ENCODE data around the gene ZNF483.
A peak's percentile ranks its signal among the peaks of the same experiment; 100 is the strongest.
"Not testable (repeated sequence)": the region's sequence is repeated elsewhere in the genome, so short reads cannot be mapped to it uniquely, and the experiment has no call there.

Gene ZNF483

DNA sequence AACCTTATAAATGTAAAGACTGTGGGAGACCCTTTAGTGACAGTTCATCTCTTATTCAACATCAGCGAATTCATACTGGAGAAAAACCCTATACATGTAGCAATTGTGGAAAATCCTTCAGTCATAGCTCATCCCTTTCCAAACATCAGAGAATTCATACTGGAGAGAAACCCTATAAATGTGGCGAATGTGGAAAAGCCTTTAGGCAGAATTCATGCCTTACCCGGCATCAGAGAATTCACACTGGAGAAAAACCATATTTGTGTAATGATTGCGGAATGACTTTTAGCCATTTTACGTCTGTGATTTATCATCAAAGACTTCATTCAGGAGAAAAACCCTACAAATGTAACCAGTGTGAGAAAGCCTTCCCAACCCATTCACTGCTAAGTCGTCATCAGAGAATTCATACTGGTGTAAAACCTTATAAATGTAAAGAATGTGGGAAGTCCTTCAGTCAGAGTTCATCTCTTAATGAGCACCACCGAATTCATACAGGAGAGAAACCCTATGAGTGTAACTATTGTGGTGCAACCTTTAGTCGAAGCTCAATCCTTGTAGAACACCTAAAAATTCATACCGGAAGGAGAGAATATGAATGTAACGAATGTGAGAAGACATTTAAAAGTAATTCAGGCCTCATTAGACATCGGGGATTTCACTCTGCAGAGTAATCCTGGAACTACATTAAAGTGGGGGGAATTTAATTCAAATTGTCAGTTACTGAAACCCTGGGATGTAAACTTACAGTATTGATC is 17.7 kb downstream of the ZNF483 start:
- no peak for DNase-seq (ENCODE audit: low read depth in 2 of 2)

DNA sequence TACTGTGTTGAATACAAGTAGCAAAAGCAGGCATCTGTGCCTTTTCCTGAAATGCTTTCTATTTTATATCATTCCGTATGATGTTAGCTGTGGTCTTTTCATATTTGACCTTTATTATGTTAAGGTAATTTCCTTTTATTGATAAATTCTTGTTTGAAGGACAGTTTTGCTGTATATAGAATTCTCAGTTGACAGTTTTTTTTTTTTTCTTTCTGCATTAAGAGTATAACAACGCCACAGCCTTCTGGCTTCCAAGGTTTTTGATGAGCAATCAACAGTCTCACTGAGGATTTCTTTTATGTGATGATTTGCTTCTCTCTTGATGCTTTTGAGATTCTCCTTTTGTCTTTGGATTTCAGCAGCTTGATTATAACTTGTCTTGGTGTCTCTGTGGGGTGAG is 23.6 kb downstream of the ZNF483 start:
- DNase-seq (ENCODE audit: low read depth in 2 of 2) = no peak

DNA sequence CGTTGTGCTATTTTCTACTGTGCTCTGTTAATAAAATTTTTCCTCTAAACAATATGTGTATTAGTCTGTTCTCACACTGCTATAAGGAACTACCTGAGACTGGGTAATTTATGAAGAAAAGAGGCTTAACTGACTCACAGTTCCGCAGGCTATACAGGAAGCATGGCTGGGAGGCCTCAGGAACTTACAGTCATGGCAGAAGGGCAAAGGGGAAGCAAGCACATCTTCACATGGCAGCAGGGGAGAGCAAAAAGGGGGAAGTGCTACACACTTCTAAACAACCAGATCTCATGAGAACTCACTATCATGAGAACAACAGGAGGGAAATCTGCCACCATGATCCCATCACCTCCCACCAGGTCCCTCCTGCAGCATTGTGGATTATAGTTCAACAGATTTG is 30.4 kb downstream of the ZNF483 start:
- DNase-seq (ENCODE audit: low read depth in 2 of 2) = not testable (repeated sequence)

DNA sequence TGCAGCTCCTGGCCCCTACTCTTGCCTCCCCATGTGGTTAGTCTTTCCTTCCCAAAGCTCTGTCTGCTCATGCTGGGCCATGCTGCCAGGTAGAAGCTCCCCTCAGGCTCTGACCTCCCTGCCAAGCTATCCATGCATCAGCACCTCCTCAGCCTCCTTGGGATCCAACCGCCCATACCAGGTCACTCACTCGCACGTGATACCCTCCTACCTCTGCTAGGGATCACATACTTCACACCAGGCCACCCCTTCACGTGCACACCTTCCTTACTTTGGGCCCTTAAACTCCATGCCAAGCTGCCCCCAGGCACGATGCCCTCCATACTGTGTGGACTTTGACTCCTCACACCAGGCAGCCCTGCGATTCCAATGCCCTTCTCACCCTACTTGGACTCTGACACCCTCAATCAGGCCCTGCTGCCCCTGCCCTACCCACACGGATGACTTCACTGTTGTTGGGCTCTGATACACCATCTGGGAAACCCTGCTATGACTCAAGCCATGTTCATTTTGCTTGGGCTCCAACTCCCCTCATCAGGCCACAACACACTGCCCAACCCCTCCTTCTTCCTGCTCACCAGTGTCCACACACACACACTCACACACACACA is 34.1 kb downstream of the ZNF483 start:
- DNase-seq (ENCODE audit: low read depth in 2 of 2) = no peak

DNA sequence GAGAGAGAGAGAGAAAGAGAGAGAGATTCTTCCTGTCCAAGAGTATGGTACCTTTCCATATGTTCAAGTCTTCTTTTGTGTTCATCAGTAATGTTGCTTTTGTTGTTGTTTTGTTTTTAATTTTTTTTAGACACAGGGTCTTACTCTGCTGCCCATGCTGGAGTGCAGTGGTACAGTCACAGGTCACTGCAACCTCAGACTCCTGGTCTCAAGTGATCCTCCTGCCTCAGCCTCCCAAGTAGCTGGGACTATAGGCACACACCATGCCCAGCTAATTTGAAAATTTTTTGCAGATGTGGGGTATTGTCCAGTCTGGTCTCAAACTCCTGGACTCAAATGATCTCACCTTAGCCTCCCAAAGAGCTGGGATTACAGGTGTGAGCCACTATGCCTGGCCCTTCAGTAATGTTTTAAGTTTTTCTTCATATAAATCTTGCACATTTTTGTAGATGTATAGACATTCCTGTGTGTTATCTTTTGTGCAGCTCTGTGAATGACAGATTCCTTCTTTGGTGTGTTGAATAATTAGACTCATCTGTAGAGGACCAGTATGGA is 36.3 kb downstream of the ZNF483 start:
- DNase-seq (ENCODE audit: low read depth in 2 of 2) = no peak

DNA sequence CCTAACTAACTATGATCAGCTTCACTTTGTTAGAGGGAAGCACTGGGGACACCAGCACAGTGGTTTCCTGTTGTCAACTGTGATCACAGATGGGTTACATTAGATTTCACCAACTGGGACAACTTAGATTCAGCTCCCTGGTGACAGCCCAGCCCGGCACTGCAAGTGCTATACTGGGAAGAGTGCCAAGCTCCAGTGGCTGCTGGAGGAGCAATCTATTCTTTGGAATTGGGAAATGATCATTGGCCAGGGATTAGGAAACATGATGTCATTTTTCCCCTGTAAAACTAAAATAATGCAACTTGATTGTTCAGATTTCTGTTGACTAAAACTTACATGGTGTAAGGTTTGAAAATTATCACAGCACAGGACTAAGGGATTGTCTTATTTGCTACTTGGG is 41.3 kb downstream of the ZNF483 start:
- no peak for DNase-seq (ENCODE audit: low read depth in 2 of 2)

DNA sequence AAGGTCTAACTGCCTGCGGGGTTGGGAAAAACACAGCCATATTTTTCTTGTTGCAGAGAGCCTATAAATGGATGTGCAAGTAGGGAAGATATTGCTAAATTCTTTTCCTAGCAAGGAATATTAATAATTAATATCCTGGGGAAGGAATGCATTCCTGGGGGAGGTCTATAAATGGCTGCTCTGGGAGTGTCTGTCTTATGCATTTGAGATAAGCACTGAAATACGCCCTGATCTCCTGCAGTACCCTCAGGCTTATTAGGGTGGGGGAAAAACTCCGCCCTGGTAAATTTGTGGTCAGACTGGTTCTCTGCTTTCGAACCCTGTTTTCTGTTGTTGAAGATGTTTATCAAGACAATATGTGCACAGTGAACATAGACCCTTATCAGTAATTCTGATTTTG is 43.1 kb downstream of the ZNF483 start:
- not testable (repeated sequence) for DNase-seq (ENCODE audit: low read depth in 2 of 2)

DNA sequence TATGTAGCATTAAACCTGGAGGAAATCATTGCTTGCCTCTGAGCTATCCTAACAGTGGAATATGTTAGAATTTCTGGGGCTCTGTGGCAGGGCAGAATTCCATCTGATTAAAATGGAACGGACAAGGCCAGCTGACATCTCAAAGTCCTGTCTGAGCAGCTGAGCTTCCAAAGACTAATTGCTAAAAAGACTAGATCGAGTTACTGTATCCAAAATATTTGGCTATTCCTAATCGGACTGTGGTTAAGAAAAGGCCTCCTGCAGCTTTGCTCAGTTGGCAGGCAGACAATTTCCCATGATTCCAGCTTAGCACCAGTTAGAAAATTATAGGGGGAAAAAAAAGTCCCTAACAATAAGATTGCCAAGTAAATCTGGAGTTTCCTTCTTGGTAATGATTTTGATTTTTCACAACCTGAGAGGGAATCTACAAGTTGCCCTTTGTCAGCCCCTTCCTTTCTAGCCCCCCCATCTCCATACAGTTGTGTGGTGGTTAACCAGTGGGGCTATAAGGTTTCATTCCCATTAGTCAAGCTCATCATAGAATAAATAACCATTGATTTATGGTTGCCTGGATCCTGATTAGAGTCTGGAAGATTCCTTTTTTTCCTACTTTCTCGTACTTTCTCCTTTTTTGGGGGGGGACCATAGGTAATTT is 48.1 kb downstream of the ZNF483 start:
- no peak for DNase-seq (ENCODE audit: low read depth in 2 of 2)

DNA sequence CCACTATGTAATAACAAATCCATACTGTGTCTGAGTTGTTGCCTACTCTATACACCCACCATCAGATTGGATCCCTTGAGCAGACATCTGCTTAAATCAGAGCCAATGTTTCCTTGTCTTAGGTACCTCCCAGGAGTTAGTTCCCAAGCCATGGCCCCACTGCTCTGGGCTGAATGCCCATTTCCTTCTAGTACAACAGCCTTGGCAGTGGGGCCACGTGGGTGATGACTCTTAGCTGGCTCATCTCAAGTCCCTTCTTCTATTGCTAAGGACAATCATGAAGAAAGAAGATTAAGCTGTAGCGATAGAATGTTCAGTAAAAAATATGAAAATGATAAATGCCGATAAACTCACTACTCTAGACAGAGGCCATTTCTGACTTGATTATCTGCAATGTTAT is 57.9 kb downstream of the ZNF483 start:
- no peak for DNase-seq (ENCODE audit: low read depth in 2 of 2)

DNA sequence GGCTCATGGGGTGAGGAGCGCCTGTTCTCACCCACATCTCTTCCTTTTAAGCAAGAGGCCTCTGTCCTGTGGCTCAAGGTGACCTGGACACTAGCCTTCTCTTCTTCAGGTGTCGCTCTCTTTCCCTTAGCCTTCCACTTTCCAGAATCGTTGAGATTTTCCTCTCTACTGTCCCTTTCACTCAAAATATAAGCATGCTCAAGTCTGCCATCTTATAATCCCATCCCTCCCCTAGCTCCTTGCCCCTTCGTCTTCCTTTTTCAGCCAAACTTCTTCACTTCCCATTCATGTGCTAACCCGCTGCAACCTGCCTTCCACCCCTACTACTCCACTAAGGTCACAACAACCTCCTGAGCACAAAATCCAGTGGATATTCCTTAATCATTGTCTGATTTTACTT is 61.4 kb downstream of the ZNF483 start:
- DNase-seq (ENCODE audit: low read depth in 2 of 2) = no peak

DNA sequence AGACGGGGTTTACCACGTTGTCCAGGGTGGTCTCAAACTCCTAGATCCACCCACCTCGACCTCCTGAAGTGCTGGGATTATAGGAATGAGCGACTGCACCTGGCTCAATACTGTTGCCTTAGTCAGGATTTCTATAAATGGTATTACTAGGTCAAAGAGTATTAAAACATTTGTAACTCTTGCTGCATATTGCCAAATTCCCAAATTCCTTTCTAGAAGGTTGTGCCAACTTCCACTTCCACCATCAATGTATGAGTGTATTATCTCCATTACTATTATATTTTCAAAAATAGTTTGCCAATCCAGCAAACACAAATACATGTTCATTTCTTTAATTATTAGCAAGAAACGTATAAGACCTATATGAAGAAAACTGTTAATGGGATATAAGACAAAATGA is 63.9 kb downstream of the ZNF483 start:
- no peak for DNase-seq (ENCODE audit: low read depth in 2 of 2)

DNA sequence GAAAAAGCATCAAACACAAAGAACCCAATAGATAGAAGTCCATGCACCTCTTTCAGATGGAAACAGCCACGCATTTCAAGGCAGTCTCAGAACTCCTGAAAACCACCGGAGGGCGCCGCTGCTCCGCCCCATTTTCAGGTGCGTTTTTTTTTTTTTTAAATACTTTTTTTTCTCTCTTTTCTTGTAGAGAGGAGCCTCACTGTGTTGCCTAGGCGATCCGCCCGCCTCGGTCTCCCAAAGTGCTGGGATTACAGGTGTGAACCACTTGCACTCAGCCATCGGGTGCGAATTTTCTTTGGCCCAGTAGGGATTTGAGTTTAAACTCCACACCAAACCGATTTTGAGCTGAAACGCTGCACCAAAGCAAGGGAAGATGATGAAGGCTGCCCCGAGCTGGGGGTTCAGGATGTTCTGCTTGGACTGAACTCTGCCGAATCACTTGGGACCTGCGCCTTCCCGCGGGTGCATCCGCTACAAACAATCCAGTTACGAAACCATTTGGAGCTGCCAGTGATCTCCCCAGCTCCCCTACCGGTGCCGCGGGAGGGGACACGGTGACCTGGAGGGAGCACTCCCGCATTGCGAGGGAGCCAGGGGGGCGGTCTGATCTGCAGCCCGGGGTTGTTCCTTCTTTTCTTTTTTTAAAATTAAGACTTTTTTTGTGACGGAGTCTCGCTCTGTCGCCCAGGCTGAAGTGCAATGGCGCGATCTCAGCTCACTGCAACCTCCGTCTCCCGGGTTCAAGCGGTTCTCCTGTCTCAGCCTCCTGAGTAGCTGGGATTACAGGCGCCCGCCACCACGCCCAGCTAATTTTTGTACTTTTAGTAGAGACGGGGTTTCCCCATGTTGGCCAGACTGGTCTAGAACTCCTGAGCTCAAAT is 73.1 kb downstream of the ZNF483 start:
- DNase-seq (ENCODE audit: low read depth in 2 of 2) = peak; percentile 14 to 25

DNA sequence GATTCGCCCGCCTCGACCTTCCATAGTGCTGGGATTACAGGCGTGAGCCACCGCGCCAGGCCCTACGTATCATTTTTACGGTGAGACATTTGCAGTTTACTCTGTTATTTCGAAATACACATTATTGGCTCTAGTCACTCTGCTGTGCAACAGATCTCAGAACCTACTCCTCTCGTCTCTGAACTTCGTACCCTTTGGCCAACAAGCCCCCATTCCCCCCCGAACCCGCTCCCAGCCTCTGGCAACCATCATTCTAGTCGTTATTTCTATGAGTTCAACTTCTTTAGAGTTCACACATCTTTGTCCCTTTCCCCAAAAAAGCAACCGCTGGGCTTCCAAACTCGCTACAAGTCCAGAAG is 73.7 kb downstream of the ZNF483 start:
- DNase-seq (ENCODE audit: low read depth in 2 of 2) = no peak

DNA sequence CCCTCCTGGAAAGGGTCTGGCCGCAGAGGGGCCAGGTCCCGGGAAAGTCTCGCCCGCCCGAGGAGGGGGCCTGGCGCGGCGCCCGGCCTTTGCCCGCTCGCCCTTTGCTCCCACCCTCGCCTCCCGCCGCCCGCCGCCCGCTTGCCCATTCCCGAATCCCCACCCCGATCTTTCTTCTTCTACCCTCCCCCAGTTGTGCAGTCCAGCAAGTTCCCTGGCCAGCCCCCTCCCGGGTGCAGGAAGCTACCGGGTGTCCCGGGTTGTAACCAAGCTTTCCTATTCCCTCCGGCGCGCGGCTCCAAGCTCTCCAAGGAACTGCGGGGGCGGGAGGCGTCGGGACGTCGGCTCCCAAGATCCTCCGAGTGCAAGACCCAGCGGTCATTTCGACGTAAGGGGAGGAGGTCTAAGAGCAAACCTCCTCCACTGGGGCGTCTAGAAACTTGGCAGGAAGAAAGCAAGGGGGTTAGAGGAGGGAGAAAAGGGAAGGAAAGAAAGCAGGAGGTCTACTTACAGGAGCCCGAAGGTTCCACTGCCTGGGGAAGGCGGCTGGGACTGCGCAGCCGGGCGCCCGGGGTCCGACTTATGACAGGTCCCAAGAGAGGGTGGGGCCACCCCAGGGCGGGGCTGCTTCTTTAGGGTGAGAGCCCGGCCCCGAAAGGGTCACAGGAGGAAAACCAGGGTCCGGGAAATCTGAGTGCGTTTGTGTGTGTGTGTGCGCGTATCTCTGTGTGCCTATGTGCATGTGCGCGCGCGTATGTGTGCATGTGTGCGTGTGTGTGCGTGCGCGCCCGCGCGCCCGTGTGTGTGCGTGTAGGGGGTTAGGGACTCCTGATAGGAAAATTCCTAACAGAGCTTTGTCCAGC is 74.3 kb downstream of the ZNF483 start, which contains the start of gene PTGR1:
PTGR1 (minus strand) TSS at position 556 of the 863 bp plus-strand sequence. CDS start 2,225 bp downstream, outside the sequence.
- no peak for DNase-seq (ENCODE audit: low read depth in 2 of 2)

DNA sequence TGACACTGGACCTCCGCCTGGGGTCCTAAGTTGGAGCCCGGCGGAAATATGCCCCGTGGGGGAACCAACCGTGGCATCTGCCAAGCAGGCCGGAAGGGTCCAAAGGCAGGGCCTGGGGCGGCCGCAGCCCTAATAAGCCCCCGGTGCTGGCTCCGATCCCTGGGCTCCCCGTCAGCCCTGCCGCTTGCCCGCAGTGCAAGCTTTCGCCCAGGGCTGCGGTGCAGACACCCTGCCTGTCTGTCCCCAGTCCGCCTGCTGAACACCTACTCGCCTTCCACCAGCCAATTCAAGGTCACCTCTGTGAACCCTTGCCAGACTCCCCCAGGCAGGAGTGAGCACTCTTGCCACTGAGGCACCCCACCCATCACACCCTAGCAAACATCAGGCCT is 75.0 kb downstream of the ZNF483 start:
- no peak for DNase-seq (ENCODE audit: low read depth in 2 of 2)

DNA sequence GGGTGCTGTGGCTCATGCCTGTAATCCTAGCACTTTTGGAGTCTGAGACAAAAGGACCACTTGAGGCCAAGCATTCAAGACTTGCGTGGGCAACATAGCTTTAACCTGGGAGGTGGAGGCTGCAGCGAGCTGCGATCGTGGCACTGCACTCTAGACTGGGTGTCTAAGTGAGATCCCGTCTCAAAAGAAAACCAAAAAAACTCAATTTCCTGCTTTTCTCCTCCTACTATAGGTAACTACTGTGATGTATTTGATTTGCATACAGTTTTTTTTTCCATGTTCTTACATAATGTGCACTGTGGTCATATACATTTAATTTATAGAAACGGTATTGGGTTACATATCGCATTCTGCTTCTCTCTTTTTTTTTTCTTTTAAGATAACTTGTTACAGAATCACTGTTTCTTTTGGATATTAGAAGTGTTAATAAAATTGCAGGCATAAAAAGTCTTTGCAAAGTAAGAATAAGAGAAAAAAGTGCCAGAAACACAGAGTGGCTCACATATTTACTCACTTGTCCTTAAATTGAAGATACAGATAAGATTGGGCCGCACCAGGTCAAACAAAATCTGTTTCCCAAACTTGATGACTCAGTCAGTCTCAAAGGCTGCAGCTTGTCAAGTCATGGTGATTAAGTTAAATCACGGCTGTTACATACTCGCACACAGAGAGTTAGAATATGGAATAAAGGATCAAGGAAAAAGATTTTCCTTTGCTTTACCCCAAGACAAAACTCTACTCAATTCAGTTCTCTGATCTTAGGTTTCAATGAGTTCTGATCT is 76.4 kb downstream of the ZNF483 start:
- DNase-seq (ENCODE audit: low read depth in 2 of 2) = no peak

DNA sequence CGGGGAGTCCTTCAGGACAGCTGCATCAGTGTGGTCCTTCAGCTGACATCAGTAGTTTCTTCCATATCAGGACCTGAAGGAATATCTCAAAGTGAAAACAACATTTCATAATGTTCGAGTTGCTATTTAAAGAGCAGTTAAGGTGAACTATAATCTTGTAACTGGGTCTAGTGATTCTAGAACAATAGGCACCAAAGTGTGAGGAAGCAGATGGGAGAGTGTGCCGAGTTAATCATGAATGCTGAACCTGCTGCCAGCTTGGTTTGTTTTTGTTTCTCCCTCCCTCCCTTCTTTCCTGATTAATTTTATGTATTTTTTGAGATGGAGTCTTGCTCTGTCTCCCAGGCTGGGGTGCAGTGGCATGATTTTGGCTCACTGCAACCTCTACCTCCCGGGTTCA is 78.1 kb downstream of the ZNF483 start:
- DNase-seq (ENCODE audit: low read depth in 2 of 2) = no peak

DNA sequence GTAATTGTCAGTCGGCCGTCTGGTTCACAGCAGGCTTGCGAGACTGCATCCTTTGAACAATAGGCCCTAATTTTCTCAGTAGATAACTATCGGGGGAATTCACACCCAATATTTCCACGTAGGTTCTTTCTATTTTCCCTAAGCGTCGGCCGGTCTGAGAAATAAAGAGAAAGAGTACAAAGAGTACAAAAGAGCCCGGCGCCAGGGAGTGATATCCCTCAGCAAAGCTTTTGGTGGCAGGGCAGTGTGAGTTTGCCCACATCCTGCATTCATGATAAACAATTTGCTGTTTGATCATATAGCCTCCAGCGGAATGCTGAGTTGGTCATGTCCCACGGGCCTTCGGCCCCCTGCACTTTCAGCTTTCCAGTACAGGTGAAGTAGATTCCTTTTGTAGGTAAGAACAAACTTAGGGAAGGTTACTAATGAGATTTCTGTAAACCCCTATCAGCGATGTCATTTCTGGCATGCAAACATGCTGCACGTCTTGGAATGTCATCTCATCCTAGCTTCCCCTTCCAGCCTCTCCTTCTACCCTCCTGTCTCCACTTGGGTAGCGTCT is 79.2 kb downstream of the ZNF483 start:
- no peak for DNase-seq (ENCODE audit: low read depth in 2 of 2)

DNA sequence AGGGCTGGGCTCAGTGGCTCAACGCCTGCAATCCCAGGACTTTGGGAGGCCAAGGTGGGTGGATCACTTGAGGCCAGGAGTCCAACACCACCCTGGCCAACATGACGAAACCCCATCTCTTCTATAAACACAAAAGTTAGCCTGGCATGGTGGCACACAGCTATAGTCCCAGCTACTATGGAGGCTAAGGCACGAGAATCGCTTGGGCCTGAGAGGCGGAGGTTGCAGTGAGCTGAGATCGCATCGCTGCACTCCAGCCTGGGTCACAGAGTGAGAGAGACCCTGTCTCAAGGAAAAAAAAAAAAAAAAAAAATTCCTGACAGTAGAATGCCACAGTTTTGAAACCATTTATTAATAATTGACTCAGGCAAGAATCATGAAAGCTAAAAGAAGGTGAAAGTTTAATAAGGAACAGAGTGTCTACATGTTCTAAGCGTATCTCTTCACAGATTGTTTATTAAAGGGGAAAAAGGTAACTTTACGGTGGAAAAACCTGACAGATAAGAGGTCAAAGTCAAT is 80.1 kb downstream of the ZNF483 start:
- DNase-seq (ENCODE audit: low read depth in 2 of 2) = no peak

DNA sequence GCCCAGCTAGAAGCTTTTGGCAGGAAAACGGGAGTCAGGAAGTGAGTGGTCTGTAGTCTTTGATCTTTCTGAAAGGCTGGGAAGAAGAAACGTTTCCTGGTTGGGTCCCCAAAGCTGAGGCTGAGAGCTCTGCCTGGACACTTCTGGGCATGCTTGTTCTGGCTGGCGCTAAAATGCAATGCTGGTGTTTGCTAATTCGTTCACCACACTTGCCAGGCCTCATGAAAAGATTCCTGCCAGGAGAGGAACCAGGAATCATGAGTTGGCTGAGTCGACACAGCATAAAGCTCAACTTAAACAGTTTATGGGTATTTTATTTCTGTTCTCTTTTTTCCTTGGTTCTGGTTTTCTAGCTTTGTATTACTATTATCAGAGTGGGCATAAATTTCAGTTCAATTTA is 85.2 kb downstream of the ZNF483 start:
- no peak for DNase-seq (ENCODE audit: low read depth in 2 of 2)

Measured in stimulated activated CD8-positive, alpha-beta memory T cell treated with anti-CD3 and anti-CD28 coated beads, Interleukin-2, amount 100 ng/mL, for 1 hour (primary cell).